GM18907 (cell line): ENCODE results near the gene SNRPD2.
"Not testable (repeated sequence)": the region's sequence is repeated elsewhere in the genome, so short reads cannot be mapped to it uniquely, and the experiment has no call there.

ENCODE experiments used
- ATAC-seq: cut with Tn5 transposase; IDR thresholded peaks from one replicate; pipeline ENCODE4 v1.9.1; 2021; ENCODE audit warnings: mild to moderate bottlenecking, moderate library complexity; ENCODE audit not compliant: unreplicated experiment

Gene SNRPD2

DNA sequence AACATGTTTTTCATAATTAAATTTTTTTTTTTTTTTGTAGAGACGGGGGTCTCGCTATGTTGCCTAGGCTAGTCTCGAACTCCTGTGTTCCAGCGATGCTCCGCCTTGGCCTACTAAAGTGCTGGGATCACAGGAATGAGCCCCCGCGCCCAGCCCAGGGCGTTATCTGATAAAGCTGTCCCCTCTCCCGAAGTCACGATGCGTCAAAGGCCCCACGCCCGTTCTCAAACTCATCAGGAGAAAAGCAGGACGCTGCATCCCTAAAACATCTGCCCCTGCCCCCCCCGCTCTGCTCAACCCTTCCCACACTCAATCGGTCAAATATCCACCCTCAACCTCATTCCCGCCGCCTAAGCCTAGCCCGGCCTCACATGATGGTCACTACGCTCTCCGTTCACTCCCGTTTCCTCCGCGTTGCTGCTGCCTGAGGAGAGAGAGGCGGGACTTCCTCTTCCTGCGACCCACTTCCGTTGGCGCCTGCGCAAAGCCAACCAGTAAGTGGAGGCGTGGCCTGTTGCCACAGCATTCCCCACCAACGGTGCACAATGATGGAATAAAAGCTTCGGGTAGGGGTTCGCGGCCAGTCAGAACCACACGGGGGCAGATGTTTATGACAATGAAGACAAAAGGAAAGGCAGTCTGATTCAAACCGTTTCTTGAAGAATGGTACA is at the start of gene SNRPD2:
Gene SNRPD2, minus strand, starts transcription at position 438 of the 671 bp plus-strand sequence. Its CDS starts 65 bp downstream, at position 373.
- peak; percentile 56 for ATAC-seq

DNA sequence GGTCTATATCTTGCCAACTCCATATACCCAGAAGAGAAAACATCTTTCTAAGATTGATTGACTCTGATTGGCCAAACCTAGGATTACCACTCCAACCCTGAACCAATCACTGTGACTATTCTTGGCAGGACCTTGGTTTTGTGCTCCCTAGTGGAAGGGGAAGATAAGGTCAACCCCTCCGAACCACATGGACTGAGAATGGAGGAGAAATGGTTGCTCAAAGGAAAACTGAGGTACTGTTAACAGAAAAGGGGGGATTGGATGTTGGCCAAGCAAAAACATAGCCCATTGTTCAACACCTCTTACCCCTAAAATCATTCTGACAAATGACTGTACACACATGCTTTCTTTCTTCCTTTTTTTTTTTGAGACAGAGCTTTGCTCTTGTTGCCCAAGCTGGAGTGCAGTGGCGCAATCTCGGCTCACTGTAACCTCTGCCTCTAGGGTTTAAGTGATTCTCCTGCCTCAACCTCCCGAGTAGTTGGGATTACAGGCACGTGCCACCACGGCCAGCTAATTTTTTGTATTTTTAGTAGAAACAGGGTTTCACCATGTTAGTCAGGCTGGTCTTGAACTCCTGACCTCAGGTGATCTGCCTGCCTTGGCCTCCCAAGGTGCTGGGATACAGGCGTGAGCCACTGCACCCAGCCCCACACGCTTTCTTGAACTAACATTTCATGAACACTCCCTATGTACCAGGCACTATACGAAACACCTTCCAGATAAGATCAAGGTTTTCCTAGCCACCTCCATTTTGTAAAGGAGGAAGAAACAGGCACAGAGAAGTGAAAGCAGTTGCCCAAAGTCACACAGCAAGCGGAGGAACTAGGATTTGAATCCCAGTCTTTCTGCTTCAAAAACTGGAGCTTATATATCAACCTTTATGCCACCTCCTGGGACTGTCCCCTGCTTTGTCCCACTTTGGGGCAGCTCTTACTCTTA is 48.0 kb upstream of the SNRPD2 start:
- ATAC-seq, result no peak

DNA sequence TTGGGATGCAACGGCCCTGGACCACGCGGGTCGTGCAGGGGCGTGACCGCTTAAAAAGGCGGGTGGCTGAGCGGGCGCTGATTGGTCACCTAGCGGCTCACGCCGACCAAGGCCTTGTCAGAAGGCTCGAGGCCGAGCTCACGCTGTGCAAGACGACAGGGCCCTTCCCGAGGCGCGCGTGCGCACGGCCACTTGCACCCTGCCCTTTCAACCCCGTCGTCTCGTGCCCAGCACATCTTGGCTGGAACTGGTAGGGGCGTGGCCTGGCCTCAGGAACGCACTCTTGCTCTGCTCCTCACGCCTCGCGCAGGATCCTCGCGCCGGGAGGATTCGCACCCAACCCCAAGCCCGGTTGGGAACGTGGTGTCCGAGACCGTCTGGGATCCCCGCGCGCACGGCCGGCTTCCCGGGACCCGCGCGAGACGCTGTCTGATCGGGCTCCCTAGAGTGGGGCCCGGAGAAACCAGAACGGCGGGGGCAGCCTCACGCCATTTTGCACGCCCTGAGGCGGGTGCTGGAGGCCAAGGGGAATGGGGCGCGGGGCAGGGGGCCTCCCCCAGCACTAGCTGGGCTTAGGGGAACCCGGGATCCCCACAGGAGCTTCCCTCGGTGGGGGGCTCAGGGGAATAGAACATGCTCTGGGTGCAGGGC is 41.5 kb upstream of the SNRPD2 start, which contains the start of gene MEIOSIN:
Gene MEIOSIN, plus strand, starts transcription at position 280 of the 651 bp plus-strand sequence. CDS start 1,938 bp downstream, outside the sequence.
- ATAC-seq, result no peak

DNA sequence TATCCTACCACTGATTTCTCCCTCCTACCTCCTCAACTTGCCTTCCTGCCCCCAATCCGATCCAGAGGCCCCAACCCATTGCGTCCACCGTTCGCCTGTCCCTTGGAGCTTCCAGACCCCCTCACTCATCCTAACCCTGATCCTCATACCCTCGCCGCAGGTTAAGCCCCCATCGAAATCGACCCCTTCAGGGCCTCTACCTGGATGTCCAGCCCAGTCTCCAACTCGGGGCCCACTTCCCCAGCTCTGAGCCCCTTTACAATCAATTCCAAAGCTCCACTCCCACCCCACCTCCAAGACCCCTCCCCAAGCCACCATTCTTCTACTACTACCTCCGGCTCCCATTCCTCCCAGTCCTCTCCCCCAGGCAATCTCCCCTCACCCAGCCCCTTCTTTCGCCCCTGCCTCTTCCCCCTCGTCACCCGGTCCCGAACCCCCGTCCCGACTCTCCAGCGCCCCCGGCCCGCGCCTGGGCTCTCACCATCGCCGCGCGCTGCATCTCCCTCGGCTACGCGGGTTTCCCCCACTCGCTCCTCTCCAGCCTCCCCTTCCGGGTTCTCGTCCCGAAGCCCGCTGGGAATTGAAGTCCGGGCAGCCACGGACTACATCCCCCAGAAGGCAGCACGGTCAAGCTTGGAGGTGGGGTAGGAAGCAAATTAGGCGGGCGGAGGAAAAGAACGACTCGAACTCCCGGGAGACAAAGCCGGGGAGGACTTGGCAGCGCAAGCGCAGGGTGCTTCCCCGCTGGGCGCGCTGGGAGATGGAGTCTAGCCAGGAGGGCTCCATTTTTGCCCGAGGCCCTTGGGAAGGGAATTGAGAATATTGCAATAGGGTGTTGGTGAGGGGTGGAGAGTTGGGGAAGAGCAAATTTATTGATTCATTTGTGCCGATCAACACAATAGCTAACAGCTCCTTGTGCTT is 38.9 kb upstream of the SNRPD2 start, which contains the start of gene FBXO46:
Gene FBXO46, minus strand, starts transcription at position 529 of the 921 bp plus-strand sequence. CDS start 17,401 bp downstream, outside the sequence.
- peak; percentile 94 for ATAC-seq

GRCh38 chr19:45729800-45730290 is 38.1 kb upstream of the SNRPD2 start:
- ATAC-seq, result no peak

DNA sequence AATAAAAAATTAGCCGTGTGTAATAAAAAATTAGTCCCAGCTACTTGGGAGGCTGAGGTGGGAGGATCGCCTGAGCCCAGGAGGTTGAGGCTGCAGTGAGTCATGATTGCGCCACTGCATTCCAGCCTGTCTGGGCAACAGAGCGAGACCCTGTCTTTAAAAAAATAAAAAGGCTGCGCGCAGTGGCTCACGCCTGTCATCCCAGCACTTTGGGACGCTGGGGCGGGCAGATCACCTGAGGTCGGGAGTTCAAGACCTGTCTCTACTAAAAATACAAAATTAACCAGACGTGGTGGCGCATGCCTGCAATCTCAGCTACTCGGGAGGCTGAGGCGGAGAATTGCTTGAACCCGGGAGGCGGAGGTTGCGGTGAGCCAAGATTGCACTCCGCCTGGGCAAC is 36.9 kb upstream of the SNRPD2 start:
- not testable (repeated sequence) for ATAC-seq

DNA sequence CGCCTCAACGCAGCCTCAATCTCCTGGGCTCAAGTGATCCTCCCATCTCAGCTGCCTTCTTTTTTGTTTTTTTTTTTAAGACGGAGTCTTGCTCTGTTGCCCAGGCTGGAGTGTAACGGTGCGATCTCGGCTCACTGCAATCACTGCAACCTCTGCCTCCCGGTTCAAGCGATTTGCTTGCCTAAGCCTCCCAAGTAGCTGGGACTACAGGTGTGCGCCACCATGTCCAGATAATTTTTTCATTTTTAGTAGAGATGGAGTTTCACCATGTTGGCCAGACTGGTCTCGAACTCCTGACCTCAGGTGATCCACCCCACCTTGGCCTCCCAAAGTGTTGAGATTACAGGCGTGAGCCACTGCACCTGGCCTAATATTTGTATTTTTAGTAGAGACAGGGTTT is 28.3 kb upstream of the SNRPD2 start:
- ATAC-seq, result not testable (repeated sequence)

- no peak for ATAC-seq
These were observed 26.4 kb upstream of the SNRPD2 start for GRCh38 chr19:45717983-45718650.

- ATAC-seq, result peak; percentile 91
These were observed 25.6 kb upstream of the SNRPD2 start for GRCh38 chr19:45717131-45717982.

DNA sequence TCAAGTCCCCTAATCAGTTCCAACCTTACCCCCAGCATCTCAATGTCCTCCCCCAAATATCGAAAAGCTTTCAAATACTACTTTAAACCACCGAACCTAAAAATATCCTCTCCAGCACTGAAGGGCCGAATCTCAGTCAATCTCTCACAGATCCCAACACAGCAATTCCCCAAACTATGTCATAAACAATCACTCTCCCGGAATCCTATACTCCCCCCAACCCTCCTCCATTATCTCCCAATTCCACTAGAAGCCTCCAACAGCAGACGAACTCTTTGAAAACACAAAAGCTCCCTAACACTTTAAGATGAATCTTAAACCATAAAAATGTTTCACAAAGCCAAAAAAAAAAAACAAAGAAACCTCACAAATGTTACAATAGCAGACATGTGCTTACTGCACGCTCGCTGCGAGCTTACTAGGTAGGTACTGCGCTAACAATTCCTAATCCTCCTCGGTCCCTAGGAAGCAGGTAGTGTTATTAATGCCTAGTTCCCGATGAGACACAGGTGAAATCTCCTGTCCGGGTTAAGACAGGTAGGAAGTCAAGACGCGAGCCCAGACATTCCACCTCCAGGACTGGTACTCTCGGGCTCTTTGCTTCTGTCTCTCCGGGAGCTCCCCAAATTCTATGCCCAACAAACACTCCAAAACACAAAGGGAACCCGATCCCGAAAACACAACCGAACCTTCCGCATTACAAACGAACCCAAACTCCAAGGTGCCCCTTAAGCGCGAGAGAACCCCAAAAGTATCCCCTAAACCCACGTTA is 24.8 kb upstream of the SNRPD2 start:
- no peak for ATAC-seq

DNA sequence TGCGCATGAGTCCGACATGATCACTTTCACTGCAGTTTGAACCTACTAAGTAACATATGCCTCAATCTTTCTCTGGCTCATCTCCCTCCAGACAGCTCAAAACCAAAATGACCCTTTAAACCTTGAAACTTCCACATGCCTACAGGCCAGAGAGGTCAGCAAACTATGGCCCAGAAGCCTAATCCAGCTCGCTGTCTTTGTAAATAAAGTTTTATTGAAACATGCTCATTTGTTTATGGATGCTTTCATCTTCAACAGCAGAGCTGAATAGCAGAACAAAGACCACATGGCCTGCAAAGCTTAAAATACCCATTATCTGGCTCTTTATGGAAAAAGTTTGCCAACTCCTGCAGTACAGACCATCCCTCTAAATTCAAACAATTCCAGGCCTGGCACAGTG is 23.4 kb upstream of the SNRPD2 start:
- no peak for ATAC-seq

- ATAC-seq, result no peak
These were observed 21.4 kb upstream of the SNRPD2 start for GRCh38 chr19:45713141-45713540.

DNA sequence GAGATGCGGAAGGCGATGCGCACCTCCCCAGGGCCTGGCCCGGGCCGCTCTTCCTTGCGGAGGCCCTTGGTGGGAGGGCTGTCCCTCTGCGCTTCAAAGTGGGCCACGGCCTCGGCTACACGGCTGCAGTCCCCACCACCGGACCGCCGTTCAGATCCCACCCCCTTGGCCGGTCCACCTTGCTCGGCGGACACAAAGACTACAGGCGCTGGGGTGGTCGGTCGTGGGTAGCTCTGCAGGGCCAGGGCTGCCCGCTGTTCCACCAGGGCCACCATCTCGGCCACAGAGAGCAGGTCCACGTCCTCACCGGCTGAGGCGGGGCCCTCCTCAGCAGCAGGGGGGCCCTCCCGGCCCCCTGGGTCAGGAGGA is 20.9 kb upstream of the SNRPD2 start:
- no peak for ATAC-seq

GRCh38 chr19:45711851-45712698 is 20.3 kb upstream of the SNRPD2 start:
- no peak for ATAC-seq

GRCh38 chr19:45710356-45711130 is 18.8 kb upstream of the SNRPD2 start:
- no peak for ATAC-seq
